ENCODE data around the gene PALLD.

The PALLD gene

GRCh38 chr4:168651374-168651773, 154.5 kb downstream of the PALLD start:
- Histone ChIP-seq H3K4me3 (ENCODE audit: low read depth, low read length, poor library complexity, severe bottlenecking) (no peak overlapping the region), H3K9me3 (ENCODE audit: low read length) (no peaks in the 10 kb centered on the region), H3K9me2 (ENCODE audit: low read depth, low read length) (no peaks in the 10 kb centered on the region), H3K27me3 (ENCODE audit: insufficient read depth, low read length) (no peaks in the 10 kb centered on the region), H3K27ac (ENCODE audit: low read depth, low read length, poor library complexity, severe bottlenecking) (no peak overlapping the region), H3K4me2 (ENCODE audit: low read length) (no peak overlapping the region), H2AFZ (ENCODE audit: low read length) (no peak overlapping the region), H3K36me3 (ENCODE audit: insufficient read depth, low read length) (no peaks in the 10 kb centered on the region), H3F3A (ENCODE audit: insufficient read depth, low read length) (no peaks in the 10 kb centered on the region), H3K79me2 (ENCODE audit: insufficient read depth, low read length) (no peaks in the 10 kb centered on the region), H3K4me1 (ENCODE audit: insufficient read depth, low read length, severe bottlenecking) (no peaks in the 10 kb centered on the region), H4K20me1 (ENCODE audit: insufficient read depth, low read length) (no peaks in the 10 kb centered on the region), H3K9ac (ENCODE audit: low read length) (no peak overlapping the region)
- TF ChIP-seq EZH2 (IDR thresholded peaks at IDR 0.05; ENCODE audit: borderline replicate concordance, low read length), result no peak
- no peak for TF ChIP-seq CTCF (IDR thresholded peaks at IDR 0.05; ENCODE audit: low read length)

- no peaks in the 10 kb centered on the region for H3K4me1 ChIP-seq (ENCODE audit: insufficient read depth, low read length, severe bottlenecking)
- H3K9me2 ChIP-seq (ENCODE audit: low read depth, low read length), result no peaks in the 10 kb centered on the region
- H3K36me3 ChIP-seq (ENCODE audit: insufficient read depth, low read length), result no peaks in the 10 kb centered on the region
- no peak overlapping the region for H3K27ac ChIP-seq (ENCODE audit: low read depth, low read length, poor library complexity, severe bottlenecking)
- H3F3A ChIP-seq (ENCODE audit: insufficient read depth, low read length), result no peaks in the 10 kb centered on the region
- no peaks in the 10 kb centered on the region for H3K9me3 ChIP-seq (ENCODE audit: low read length)
- H3K4me3 ChIP-seq (ENCODE audit: low read depth, low read length, poor library complexity, severe bottlenecking), result no peak overlapping the region
- no peaks in the 10 kb centered on the region for H3K27me3 ChIP-seq (ENCODE audit: insufficient read depth, low read length)
- no peak for TF ChIP-seq EZH2 (IDR thresholded peaks at IDR 0.05; ENCODE audit: borderline replicate concordance, low read length)
- TF ChIP-seq CTCF (IDR thresholded peaks at IDR 0.05; ENCODE audit: low read length), result no peak
- no peak overlapping the region for H3K4me2 ChIP-seq (ENCODE audit: low read length)
- H4K20me1 ChIP-seq (ENCODE audit: insufficient read depth, low read length), result no peaks in the 10 kb centered on the region
- H3K9ac ChIP-seq (ENCODE audit: low read length), result no peak overlapping the region
- no peaks in the 10 kb centered on the region for H3K79me2 ChIP-seq (ENCODE audit: insufficient read depth, low read length)
- H2AFZ ChIP-seq (ENCODE audit: low read length), result no peak overlapping the region
Measured at GRCh38 chr4:168651864-168652263, 155.0 kb downstream of the PALLD start.

GRCh38 chr4:168652755-168653154, 155.9 kb downstream of the PALLD start:
- Histone ChIP-seq H3K79me2 (ENCODE audit: insufficient read depth, low read length) (no peaks in the 10 kb centered on the region), H3K4me2 (ENCODE audit: low read length) (no peak overlapping the region), H3K4me3 (ENCODE audit: low read depth, low read length, poor library complexity, severe bottlenecking) (no peak overlapping the region), H3K9me3 (ENCODE audit: low read length) (no peaks in the 10 kb centered on the region), H3F3A (ENCODE audit: insufficient read depth, low read length) (no peaks in the 10 kb centered on the region), H3K36me3 (ENCODE audit: insufficient read depth, low read length) (no peaks in the 10 kb centered on the region), H3K4me1 (ENCODE audit: insufficient read depth, low read length, severe bottlenecking) (no peaks in the 10 kb centered on the region), H4K20me1 (ENCODE audit: insufficient read depth, low read length) (no peaks in the 10 kb centered on the region), H3K27ac (ENCODE audit: low read depth, low read length, poor library complexity, severe bottlenecking) (no peak overlapping the region), H3K27me3 (ENCODE audit: insufficient read depth, low read length) (no peaks in the 10 kb centered on the region), H3K9me2 (ENCODE audit: low read depth, low read length) (no peaks in the 10 kb centered on the region), H2AFZ (ENCODE audit: low read length) (no peak overlapping the region), H3K9ac (ENCODE audit: low read length) (no peak overlapping the region)
- no peak for TF ChIP-seq CTCF (IDR thresholded peaks at IDR 0.05; ENCODE audit: low read length)
- no peak for TF ChIP-seq EZH2 (IDR thresholded peaks at IDR 0.05; ENCODE audit: borderline replicate concordance, low read length)
